HG03460 (cell line): Measurements from ENCODE around the gene MBP.

Experiments used
- ATAC-seq: cut with Tn5 transposase; IDR thresholded peaks from one replicate; pipeline ENCODE4 v1.9.1; 2021; ENCODE audit not compliant: unreplicated experiment

Gene MBP

GRCh38 chr18:77102259-77103040, 30.1 kb downstream of the MBP start:
- peak; percentile 60 for ATAC-seq

GRCh38 chr18:77101410-77102258, 30.9 kb downstream of the MBP start:
- ATAC-seq: peak; percentile 44

GRCh38 chr18:77100751-77101355, 31.7 kb downstream of the MBP start:
- ATAC-seq: no peak

- no peak for ATAC-seq
Measured at GRCh38 chr18:77099485-77100370, 32.9 kb downstream of the MBP start.

- ATAC-seq: no peak
Measured at GRCh38 chr18:77098538-77099174, 33.9 kb downstream of the MBP start.

- ATAC-seq: no peak
Measured at GRCh38 chr18:77098029-77098428, 34.6 kb downstream of the MBP start.

GRCh38 chr18:77096936-77097886, 35.4 kb downstream of the MBP start:
- no peak for ATAC-seq

GRCh38 chr18:77095391-77096371, 36.9 kb downstream of the MBP start:
- no peak for ATAC-seq

- no peak for ATAC-seq
Measured at GRCh38 chr18:77093586-77093985, 39.0 kb downstream of the MBP start.

- ATAC-seq: no peak
Measured at GRCh38 chr18:77093067-77093430, 39.5 kb downstream of the MBP start.

- no peak for ATAC-seq
Measured at GRCh38 chr18:77092104-77093066, 40.2 kb downstream of the MBP start.

GRCh38 chr18:77091366-77091765, 41.2 kb downstream of the MBP start:
- ATAC-seq: no peak

- no peak for ATAC-seq
Measured at GRCh38 chr18:77090546-77091174, 41.9 kb downstream of the MBP start.

GRCh38 chr18:77089723-77090285, 42.8 kb downstream of the MBP start:
- no peak for ATAC-seq

- ATAC-seq: no peak
Measured at GRCh38 chr18:77088963-77089722, 43.4 kb downstream of the MBP start.
